Measurements from ENCODE around the gene ALDH1A2.

The ALDH1A2 gene

GRCh38 chr15:58062983-58063382, 2.5 kb downstream of the ALDH1A2 start:
- H4K20me1 ChIP-seq (ENCODE audit: low read depth, low read length) = no peaks in the 10 kb centered on the region
- H3F3A ChIP-seq (ENCODE audit: insufficient read depth) = no peaks in the 10 kb centered on the region
- H3K4me3 ChIP-seq (ENCODE audit: insufficient read depth, low read length, poor library complexity, severe bottlenecking) = no peak overlapping the region
- TF ChIP-seq, protein P1, sequence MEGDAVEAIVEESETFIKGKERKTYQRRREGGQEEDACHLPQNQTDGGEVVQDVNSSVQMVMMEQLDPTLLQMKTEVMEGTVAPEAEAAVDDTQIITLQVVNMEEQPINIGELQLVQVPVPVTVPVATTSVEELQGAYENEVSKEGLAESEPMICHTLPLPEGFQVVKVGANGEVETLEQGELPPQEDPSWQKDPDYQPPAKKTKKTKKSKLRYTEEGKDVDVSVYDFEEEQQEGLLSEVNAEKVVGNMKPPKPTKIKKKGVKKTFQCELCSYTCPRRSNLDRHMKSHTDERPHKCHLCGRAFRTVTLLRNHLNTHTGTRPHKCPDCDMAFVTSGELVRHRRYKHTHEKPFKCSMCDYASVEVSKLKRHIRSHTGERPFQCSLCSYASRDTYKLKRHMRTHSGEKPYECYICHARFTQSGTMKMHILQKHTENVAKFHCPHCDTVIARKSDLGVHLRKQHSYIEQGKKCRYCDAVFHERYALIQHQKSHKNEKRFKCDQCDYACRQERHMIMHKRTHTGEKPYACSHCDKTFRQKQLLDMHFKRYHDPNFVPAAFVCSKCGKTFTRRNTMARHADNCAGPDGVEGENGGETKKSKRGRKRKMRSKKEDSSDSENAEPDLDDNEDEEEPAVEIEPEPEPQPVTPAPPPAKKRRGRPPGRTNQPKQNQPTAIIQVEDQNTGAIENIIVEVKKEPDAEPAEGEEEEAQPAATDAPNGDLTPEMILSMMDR (IDR thresholded peaks at IDR 0.05; ENCODE audit: insufficient read depth, low read length, poor library complexity, severe bottlenecking) = no peak
- no peak for TF ChIP-seq EZH2phosphoT487 (conservative IDR thresholded peaks at IDR 0.05; ENCODE audit: low read length)
- H3K9ac ChIP-seq (ENCODE audit: low read length) = no peak overlapping the region
- no peaks in the 10 kb centered on the region for H3K9me2 ChIP-seq (replicated peaks; ENCODE audit: insufficient read depth, low read length)
- no peak overlapping the region for H3K27ac ChIP-seq (ENCODE audit: low read depth, low read length)
- no peak overlapping the region for H2AFZ ChIP-seq (ENCODE audit: low read depth, low read length, severe bottlenecking)
- no peaks in the 10 kb centered on the region for H3K27me3 ChIP-seq (ENCODE audit: low read length)
- no peaks in the 10 kb centered on the region for H3K36me3 ChIP-seq (ENCODE audit: low read length)
- no peaks in the 10 kb centered on the region for H3K79me2 ChIP-seq (ENCODE audit: insufficient read depth, low read length)
- H3K4me2 ChIP-seq (ENCODE audit: low read depth, low read length, poor library complexity, severe bottlenecking) = no peak overlapping the region
- no peaks in the 10 kb centered on the region for H3K9me3 ChIP-seq (ENCODE audit: insufficient read depth, low read length)

DNA sequence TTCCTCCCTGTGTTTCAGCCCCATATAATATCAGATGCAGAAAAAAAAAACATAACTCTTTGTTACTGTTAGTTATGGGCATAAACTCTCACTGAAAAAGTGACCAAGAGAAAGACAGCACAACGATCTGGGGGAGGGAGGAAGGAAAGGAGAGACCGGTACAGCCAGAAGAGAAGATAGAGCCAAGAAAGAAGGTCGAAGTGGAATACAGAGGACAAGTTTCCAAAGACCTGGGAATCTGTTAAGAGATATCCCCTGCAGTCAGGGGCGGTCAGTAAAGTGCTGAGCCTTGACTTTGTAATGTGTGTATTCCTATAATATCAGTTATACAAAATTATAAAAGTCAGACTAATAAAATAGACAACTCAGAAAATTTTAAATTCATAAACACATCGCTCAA, 3.3 kb downstream of the ALDH1A2 start:
- TF ChIP-seq, protein P1 (IDR thresholded peaks at IDR 0.05; ENCODE audit: insufficient read depth, low read length, poor library complexity, severe bottlenecking) = no peak
- TF ChIP-seq EZH2phosphoT487 (conservative IDR thresholded peaks at IDR 0.05; ENCODE audit: low read length) = no peak
- H3K27me3 ChIP-seq (ENCODE audit: low read length) = no peaks in the 10 kb centered on the region

DNA sequence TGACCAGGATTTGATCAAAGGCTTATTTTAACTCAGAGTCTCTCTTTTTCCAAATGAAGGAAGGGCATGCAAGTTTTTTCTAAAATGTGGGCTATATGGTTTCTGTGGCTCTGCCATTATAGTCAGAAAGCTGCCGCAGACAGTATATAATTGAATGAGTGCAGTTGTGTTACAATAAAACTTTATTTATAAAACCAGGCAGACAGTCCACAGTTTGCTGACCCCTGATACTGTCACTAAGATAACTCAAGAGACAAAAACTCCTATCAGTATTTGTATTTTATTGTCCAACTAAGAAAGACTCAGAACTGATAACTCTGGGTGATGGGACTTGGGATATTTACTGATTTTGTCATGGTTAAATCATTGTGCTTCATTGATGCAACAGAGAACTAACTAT, 4.9 kb downstream of the ALDH1A2 start:
- no peaks in the 10 kb centered on the region for H3K9me2 ChIP-seq (replicated peaks; ENCODE audit: insufficient read depth, low read length)
- TF ChIP-seq EZH2phosphoT487 (conservative IDR thresholded peaks at IDR 0.05; ENCODE audit: low read length) = no peak
- TF ChIP-seq, protein P1 (IDR thresholded peaks at IDR 0.05; ENCODE audit: insufficient read depth, low read length, poor library complexity, severe bottlenecking) = no peak
- no peaks in the 10 kb centered on the region for H3K36me3 ChIP-seq (ENCODE audit: low read length)
- no peak overlapping the region for H3K9ac ChIP-seq (ENCODE audit: low read length)
- no peak overlapping the region for H2AFZ ChIP-seq (ENCODE audit: low read depth, low read length, severe bottlenecking)
- no peak overlapping the region for H3K4me2 ChIP-seq (ENCODE audit: low read depth, low read length, poor library complexity, severe bottlenecking)
- H3F3A ChIP-seq (ENCODE audit: insufficient read depth) = no peaks in the 10 kb centered on the region
- H3K27me3 ChIP-seq (ENCODE audit: low read length) = no peaks in the 10 kb centered on the region
- no peaks in the 10 kb centered on the region for H3K79me2 ChIP-seq (ENCODE audit: insufficient read depth, low read length)
- no peaks in the 10 kb centered on the region for H3K9me3 ChIP-seq (ENCODE audit: insufficient read depth, low read length)
- no peaks in the 10 kb centered on the region for H4K20me1 ChIP-seq (ENCODE audit: low read depth, low read length)
- H3K4me3 ChIP-seq (ENCODE audit: insufficient read depth, low read length, poor library complexity, severe bottlenecking) = no peak overlapping the region
- no peak overlapping the region for H3K27ac ChIP-seq (ENCODE audit: low read depth, low read length)

More for the DNA sequence above, 3.3 kb downstream of the ALDH1A2 start:
- Histone ChIP-seq H3K27ac (ENCODE audit: low read depth, low read length) (no peak overlapping the region), H4K20me1 (ENCODE audit: low read depth, low read length) (no peaks in the 10 kb centered on the region), H3K36me3 (ENCODE audit: low read length) (no peaks in the 10 kb centered on the region), H3K4me2 (ENCODE audit: low read depth, low read length, poor library complexity, severe bottlenecking) (no peak overlapping the region), H3K79me2 (ENCODE audit: insufficient read depth, low read length) (no peaks in the 10 kb centered on the region), H3K9ac (ENCODE audit: low read length) (no peak overlapping the region), H3F3A (ENCODE audit: insufficient read depth) (no peaks in the 10 kb centered on the region), H2AFZ (ENCODE audit: low read depth, low read length, severe bottlenecking) (no peak overlapping the region), H3K9me3 (ENCODE audit: insufficient read depth, low read length) (no peaks in the 10 kb centered on the region), H3K9me2 (replicated peaks; ENCODE audit: insufficient read depth, low read length) (no peaks in the 10 kb centered on the region), H3K4me3 (ENCODE audit: insufficient read depth, low read length, poor library complexity, severe bottlenecking) (no peak overlapping the region)

Measured in SU-DHL-6 (cell line).